Measurements from ENCODE around the gene TOMM40L.

GRCh38 chr1:161198897-161199431 lies 26.9 kb upstream of the TOMM40L start, which contains the start of gene ADAMTS4:
- TF ChIP-seq YY1 (IDR thresholded peaks at IDR 0.05; ENCODE audit: insufficient read depth, insufficient read length), result no peak
- TF ChIP-seq ZNF274 (IDR thresholded peaks at IDR 0.05; ENCODE audit: low read depth, low read length), result no peak
- TF ChIP-seq SUZ12 (IDR thresholded peaks at IDR 0.05; ENCODE audit: extremely low read depth, insufficient read depth, insufficient read length), result no peak
